GM21526 (cell line): ENCODE results near the gene CFAP97.
"Not testable (repeated sequence)": the region's sequence is repeated elsewhere in the genome, so short reads cannot be mapped to it uniquely, and the experiment has no call there.

Source experiments
- ATAC-seq: cut with Tn5 transposase; IDR thresholded peaks from one replicate; pipeline ENCODE4 v1.9.1; 2021; ENCODE audit warnings: moderate library complexity; ENCODE audit not compliant: unreplicated experiment, low FRiP score

CFAP97 gene

DNA sequence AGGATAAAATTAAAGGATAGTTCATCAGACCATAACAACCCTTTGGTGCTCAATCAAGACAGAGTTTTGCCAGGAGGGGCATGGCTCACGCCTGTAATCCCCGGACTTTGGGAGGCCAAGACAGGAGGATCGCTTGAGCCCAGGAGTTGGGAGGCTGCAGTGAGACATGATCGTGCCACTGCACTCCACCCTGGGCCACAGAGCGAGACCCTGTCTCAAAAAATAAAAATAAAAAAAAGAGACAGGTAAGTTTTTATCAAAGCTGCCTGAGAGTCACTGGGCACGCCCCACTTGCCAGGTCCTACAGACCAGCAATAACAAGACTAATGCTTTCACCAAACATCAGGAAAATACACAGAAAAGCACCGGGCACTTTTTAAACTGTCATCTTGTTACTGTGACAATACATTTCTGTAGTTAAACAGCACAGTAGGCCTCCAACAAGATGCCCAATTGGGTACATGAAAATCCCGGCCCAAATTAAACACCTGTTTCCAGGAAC lies 765 bp downstream of the CFAP97 start:
- ATAC-seq = peak; percentile 2

DNA sequence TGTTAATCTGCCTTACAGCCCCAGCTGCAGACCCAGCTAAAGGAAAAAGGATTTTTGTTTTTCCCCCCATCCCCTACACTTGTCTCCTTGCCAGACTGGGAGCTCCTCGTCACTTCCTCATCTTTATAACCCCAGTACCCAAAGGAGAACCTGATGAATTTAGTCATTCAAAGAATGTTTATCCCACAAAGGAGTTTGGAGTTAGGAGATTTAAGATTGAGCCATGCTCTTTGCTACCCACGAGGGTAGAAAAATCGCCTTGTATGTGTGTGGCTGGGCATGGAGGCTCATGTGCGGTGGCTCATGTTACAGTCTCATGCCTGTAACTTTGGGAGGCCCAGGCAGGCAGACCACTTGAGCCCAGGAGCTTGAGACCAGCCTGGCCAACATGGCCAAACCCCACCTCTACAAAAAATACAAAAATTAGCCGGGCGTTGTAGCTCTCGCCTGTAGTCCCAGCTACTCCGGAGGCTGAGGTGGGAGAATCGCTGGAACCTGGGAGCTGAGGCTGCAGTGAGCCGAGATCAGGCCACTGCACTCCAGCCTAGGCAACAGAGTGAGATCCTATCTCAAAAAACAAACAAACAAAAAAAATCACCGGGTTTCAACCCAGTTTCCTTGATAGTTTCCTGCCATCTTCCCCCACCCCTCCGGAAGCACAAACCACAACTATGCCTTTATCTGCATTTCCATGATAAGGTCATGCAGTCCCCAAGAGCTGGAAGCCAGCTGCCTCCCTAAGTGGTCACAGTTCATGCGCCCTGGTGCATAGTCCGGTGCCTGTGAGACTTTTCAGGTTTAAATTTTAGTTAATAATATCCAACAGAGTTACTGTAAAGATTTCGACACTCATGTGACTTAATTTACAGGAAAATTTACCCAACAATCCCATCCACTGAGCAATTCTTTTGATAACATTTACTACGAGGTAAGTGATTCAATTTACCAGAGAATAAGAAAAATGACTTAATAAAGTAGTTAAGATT lies 1.5 kb downstream of the CFAP97 start:
- ATAC-seq = no peak

DNA sequence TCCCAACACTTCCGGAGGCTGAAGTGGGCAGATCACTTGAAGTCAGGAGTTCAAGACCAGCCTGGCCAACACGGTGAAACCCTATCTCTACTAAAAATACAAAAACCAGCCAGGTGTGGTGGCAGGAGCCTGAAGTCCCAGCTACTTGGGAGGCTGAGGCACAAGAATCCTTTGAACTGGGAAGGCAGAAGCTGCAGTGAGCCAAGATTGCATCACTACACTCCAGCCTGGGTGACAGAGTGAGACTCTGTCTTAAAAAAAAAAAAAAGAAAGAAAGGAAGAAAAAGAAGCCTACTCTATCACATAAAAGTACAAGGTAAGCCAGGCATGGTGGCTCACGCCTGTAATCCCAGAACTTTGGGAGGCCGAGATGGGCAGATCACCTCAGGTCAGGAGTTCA lies 5.6 kb downstream of the CFAP97 start:
- ATAC-seq = not testable (repeated sequence)

DNA sequence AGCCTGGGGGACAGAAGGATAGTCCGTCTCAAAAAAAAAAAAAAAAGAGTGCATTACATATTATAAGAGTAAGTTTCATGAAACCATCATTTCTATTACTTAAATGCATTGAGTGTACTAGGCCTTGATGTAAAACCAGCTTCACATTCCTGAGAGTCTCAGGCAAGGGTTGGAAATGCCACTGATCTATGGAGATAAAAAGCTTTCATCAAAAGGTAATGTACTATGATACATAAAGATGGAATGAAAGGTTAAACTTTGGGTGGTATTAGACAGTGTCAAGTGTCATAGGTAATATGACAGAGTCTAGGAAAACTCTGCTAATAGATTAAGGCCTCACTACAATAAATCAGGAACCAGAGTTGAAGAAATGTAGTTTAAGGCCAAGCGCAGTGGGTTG lies 7.4 kb downstream of the CFAP97 start:
- ATAC-seq = no peak

DNA sequence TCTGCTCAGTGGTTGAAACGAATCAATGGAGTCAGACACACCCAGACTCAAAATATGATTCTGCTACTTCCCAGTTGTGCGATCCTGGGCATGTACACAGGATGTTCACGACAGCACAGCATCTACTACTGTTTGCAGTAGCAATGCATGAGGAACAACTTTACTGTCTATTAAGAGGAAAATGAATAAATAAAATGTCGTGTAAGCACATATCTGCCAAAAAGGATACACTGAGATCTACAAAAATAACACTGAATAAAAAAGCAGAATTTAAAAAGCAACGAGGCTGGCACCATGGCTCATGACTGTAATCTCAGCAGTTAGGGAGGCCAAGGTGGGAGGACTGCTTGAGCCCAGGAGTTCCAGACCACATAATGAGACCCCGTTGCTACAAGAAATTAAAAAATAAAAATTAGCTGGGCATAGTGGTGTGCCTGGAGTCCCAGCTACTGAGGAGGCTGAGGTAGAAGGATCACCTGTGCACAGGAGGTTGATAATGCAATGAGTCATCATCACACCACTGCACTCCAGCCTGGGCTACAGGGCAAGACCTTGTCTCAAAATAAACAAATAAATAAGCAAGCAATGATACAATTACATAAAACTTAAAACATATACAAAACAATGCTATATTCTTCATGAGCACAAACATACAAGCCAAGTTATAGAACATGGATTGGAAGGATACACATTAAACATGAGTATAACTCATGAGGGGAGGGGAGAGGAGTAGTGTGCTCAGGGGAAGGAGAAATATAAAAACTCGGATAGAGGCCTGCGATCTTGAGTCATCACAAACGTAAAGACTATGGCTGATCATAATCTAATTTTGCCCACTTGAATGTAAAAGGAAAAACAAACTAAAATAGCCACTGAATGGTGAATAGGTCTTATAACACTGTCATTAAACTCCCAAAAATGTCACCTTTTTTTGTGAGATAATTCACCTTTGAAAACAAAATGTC lies 8.6 kb downstream of the CFAP97 start:
- no peak for ATAC-seq

DNA sequence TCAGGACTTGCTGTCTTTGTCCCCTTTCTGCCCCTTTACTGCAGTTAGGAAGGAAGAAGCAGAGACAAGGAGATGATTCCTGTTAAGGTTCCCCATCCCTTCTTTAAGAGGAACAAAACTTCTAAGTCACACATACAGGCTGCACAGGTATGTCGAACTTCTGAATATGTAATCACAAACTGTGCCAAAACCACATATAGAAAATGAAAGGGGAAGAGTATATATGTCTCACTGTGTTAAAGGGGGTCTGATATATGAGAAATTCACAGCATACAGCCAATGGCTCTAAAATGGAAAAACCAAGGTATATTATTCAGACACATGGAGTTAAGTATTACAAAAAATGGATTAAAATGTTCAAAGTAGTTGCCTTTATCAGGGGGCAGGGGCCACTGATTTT lies 11.7 kb downstream of the CFAP97 start:
- peak; percentile 82 for ATAC-seq

DNA sequence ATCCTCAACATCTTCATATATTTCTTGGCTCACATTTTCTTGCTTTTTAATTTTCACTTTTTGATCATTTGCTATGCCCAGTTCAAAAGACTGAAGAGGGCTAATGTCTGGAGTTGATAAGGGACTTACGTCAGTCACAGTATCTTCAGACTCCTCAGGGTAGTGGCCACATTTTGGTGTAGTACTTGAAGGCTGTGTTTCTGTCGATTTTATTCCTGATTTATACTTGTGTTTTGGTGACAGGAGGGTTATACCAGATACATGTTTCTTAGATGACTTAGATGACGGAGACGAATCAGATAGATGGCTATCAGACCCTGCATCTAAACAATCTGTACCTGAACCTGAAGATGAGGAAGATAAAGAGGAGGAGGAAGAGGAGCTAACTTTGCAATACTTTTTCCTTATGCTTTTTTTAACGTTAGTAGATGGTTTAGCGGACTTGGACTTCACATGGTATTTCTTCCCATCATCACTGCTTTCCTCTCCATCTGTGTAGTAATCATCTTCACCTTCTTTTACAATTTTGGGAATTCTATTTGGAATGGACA lies 13.4 kb downstream of the CFAP97 start:
- no peak for ATAC-seq

DNA sequence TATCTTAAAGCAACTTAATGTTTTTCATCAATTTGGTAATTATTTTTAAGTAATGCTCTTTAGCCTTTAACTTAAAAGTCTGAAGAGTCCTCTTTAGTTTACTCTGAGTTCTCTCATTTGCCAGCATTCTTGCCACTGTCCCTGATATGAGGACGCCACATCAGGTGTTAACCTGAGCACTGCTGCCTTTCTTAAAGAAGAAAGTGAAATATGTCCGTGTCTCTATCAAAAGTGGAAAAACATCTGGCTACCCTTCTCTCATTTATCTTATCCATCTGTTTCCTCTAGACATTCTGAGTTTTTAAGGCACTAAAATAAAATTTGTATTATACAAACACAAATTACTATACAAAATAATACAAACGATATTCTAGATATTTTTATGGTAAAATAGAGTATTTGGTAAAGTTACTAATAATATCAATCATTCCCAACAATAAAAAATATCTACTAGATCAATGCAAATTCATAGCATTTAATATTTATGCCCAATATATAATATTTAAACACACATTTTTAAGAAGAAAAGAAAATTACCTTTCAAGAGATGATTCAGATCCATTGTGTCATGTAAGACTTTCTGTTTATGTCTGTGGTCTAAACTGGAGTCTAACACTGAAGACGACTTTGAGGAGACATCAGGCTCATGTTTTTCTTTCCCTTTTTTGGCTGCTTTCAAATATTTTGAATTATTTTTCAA lies 14.0 kb downstream of the CFAP97 start:
- ATAC-seq = no peak

DNA sequence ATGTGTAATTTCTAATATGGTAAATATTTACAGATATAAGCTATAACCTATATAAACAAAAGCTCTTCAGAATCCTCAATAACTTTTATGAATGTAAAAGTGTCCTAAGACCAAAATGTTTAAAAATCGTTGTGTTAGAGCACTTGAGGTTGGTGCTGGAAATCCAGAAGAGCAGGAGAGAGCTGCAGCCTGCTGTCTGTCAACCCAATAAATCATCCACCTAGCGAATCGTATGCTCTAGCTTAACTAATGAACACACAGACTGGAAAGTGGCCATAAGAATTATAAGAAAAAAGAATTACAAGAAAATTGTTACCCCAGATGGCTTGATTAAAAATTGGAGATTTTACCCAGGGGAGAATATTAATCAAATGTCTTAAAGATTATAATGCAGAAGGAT lies 17.0 kb downstream of the CFAP97 start:
- ATAC-seq = no peak

DNA sequence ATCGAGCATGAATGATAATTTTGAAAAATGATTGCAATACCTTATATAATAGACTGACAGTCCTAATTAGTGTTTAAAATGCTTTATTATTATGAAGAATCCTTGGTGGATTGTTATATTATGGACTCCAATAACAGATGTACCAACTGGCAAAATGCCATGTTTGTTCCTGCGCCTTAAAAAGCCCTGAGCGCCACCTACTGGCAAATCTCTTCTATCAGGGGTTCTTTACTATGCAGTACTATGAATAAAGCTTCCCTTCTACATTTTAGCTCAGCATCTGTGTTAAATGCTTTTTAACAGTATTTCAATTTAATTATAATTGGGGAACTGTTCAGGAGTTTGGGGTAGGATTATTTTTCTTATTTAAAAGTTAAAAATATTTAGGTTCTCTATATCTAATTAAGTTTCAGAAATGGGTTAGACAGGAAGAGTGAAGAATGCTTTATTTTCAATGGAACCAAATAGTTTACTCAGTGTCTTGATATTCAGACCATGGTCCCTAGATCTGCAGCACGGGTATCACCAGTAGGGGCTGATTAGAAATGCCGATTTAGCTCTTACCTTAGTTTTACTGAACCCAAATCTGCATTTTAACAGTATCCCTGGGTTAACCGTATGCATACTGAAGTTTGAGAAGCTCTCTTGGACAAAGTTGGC lies 20.0 kb downstream of the CFAP97 start:
- ATAC-seq = peak; percentile 61

DNA sequence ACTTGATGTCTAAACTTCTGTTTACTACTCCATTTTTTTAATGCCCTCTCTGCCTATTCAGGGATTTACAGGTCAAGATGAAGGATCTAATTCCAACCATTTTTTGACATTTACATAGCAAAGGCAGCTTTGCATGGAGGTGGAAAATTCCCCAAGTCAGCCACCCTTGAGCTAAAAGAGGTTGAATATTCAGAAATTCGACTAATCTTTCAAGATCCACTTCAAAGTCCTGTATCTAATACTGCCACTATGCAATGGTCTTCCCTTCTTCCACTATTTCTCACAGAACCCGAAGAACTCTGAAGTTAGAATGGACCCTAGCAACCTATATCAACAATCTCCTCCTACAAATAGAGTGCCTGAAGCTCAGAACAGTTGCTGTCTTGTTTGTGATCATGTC lies 21.6 kb downstream of the CFAP97 start:
- no peak for ATAC-seq

DNA sequence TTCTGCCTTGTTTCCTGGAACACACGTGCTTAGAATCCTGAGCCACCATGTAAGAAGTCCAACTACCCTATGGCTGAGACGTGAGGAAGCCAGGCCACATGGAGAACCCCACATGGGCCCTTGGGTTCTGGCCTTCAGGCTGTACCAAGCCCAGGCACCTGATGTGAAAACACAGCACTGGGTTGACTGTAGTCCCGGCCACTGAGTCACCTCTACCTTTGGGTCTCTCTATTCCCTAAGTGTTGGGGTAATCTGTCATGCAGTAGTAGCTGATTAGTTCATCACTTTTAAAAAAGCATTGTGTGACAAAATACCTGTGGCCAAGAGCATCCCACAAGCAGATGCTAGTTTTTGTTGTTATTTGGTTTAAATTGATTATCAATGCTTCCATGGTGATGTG lies 24.3 kb downstream of the CFAP97 start:
- no peak for ATAC-seq

DNA sequence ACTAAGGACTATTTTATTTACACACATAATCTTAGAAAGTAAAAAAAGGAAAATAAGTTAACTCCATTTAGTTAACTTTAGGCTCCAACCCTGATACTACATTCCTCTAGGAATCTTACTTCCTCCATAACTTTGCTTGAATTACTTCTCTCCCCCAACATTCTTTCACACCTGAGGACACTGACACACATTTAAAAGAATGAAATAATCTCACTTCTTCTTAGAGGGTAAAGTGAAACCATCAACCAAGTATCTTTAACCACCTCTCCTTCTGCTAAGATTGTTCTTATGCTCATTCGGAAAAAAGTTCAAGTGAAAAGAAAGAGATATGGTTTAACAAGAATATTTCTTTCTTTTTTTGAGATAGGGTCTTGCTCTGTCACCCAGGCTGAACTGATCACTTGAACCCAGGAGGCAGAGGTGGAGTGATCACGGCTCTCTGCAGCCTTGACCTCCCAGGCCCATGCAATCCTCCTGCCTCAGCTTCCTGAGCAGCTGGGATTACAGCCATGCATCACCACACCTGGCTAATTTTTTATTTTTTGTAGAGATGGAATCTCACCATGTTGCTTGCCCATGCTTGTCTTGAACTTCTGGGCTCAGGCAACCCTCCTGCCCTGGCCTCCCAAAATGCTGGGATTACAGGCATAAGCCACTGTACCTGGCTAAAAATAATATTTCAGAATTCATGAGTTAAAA lies 32.3 kb downstream of the CFAP97 start:
- peak; percentile 86 for ATAC-seq

DNA sequence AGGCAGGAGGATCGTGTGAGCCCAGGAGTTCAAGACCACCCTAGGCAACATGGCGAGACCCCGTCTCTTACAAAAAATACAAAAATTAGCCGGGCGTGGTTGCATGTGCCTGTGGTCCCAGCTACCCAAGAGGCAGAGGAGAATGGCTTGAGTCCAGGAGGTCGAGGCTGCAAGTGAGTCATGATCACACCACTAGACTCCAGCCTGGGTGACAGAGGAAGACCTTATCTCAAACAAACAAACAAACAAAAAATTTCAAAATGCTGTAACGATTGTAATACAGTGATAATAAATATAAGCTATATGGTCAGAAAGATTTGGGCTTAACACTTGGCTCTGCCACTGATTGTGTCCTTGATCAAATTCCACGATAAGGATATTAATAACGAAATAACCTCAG lies 36.6 kb downstream of the CFAP97 start:
- no peak for ATAC-seq

DNA sequence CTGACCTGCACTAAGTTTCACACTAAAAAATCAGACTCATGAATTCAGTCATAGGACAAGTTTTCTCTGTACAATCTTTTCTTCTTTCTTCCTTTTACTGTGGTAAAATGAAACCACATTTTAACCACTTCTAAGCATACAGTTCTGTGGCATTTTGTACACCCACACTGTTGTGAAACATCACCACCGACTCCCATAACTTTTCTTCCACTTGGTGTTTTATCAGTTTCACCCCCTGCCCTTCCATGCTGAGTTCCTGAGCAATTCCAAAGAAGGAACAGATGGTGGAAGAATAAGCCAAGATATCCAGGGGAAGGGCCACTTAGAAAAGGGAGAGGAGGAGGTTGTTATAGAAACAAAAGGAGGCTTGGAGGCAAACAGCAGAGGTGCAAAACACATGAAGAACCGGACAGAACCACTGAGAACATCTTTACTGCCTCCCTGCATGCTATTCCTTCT lies 38.2 kb downstream of the CFAP97 start:
- ATAC-seq = peak; percentile 91

DNA sequence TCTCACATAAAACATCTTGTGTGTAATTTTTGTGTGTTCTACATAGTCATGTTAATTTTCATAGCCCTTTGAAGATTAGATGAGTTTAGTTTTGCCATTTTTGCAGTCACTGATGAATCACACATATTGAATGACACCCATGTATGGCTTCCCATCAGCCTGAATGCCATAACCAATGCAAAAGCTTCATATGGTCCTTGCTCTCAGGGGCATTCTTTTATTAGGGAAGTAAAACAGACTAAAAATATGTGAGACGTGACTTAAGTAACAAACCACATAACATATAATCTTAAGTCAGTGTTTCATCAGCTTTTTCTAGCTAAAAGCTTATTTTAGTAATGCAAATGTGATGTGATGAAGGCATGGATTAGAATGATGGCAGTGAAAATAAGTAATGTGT lies 52.5 kb downstream of the CFAP97 start:
- no peak for ATAC-seq

DNA sequence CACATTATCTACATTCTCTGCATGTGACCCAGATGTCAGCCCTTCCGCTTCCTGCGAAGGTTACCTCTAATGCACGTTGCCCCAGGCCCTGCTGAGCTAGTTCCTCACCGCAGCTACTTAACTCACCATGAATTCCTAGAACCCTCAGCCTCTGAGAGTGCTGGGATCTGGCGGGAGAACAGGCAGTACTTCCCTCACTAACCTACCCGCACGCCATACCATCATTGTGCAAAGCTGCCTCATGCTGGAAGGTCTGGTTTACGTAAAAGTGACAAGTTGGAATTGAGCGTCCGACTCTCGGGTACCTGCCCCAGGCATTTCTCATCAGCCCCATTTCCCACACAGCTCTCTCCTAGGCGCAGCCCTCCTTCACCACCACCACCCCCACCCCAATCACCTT lies 54.4 kb downstream of the CFAP97 start:
- no peak for ATAC-seq

DNA sequence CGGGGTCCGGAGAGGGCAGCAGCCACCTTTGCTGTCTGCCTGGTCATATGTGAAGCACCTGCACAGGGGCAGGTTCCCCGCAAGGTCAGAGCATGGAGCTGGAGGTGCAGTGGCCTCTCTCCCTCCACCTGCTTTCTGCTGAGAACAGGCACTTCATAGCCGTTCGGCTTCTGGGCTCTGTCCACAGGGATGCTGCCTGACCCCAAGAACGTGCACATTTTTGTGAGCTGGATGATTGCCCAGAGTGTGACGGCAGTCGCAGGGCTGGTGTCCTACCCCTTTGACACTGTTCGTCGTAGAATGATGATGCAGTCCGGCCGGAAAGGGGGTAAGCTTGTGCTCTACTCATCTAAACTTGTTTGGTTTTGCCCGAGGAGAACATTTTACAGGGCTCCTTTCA lies 58.2 kb downstream of the CFAP97 start:
- ATAC-seq = no peak
